GM12891 (cell line): ENCODE measurements around the gene STX11. TPM values are rescaled to one million over a fixed set of nuclear protein-coding genes. Genes with fewer than 3 reads are reported as not detected.

Experiments used
- DNase-seq: peaks from one replicate; pipeline ENCODE4 v3.0.0; 2011; ENCODE audit warnings: low spot score; ENCODE audit not compliant: insufficient read length
- FAIRE-seq: peaks from 2 replicates; lab custom pipeline; 2011; peaks lifted over from hg19 to GRCh38; lab: Jason Lieb, UNC
- PAX5 ChIP-seq: IDR thresholded peaks from 2 replicates; pipeline ENCODE4 v1.6.1; 2011; ENCODE audit warnings: low read length, moderate library complexity, mild to moderate bottlenecking; ENCODE audit not compliant: insufficient read depth, severe bottlenecking
- POLR2A ChIP-seq: IDR thresholded peaks from 2 replicates; pipeline ENCODE4 v1.6.1; 2011; ENCODE audit warnings: low read depth, low read length, control low read depth
- POLR2AphosphoS5 ChIP-seq: IDR thresholded peaks from 2 replicates; pipeline ENCODE4 v1.6.1; 2011; ENCODE audit warnings: low read depth, low read length, control low read depth
- POU2F2 ChIP-seq: IDR thresholded peaks from 2 replicates; pipeline ENCODE4 v1.6.1; 2011; ENCODE audit warnings: low read depth, mild to moderate bottlenecking, control low read depth, low read length, moderate library complexity
- SPI1 ChIP-seq: IDR thresholded peaks from 2 replicates; pipeline ENCODE4 v1.6.1; 2011; ENCODE audit warnings: low read depth, low read length, control low read depth
- TAF1 ChIP-seq: IDR thresholded peaks from 2 replicates; pipeline ENCODE4 v1.6.1; 2011; ENCODE audit warnings: low read depth, low read length, control low read depth
- polyA plus RNA-seq: library from polyadenylated mRNA; unstranded; fragments of >200 nt; gene quantifications from one replicate; pipeline ENCODE4 v1.2.1, GENCODE V29; 2012; ENCODE audit warnings: low read depth, missing spikeins, inconsistent platforms; ENCODE audit not compliant: missing spikeins

Gene STX11
- 14.3 TPM for polyA plus RNA-seq

- DNase-seq: peak; percentile 64
- TF ChIP-seq TAF1 (no peak), SPI1 (peak; percentile 46), POLR2AphosphoS5 (peak; percentile 87), POLR2A (peak; percentile 78)
- FAIRE-seq: peak; percentile 87
Observed at GRCh38 chr6:144149894-144150709, at the start of gene STX11. STX11 (plus strand) TSS chr6:144150517; CDS start chr6:144186628, 36,111 bp downstream.

- no peak for DNase-seq
- TF ChIP-seq POU2F2: no peak
- no peak for TF ChIP-seq SPI1
- TF ChIP-seq POLR2A: no peak
- no peak for TF ChIP-seq TAF1
- FAIRE-seq: no peak
Observed at GRCh38 chr6:144103026-144103563, 47.2 kb upstream of the STX11 start.

- FAIRE-seq: peak; percentile 51
- DNase-seq: no peak
- TF ChIP-seq POLR2AphosphoS5 (no peak), PAX5 (no peak), POU2F2 (no peak), POLR2A (no peak), TAF1 (no peak), SPI1 (no peak)
Observed at GRCh38 chr6:144104488-144104887, 45.8 kb upstream of the STX11 start.

GRCh38 chr6:144104898-144105487 lies 45.3 kb upstream of the STX11 start:
- TF ChIP-seq TAF1 (no peak), POLR2A (no peak), POLR2AphosphoS5 (no peak), POU2F2 (no peak), SPI1 (no peak), PAX5 (no peak)
- FAIRE-seq (peak; percentile 66), DNase-seq (no peak)

GRCh38 chr6:144106206-144106605 lies 44.1 kb upstream of the STX11 start:
- DNase-seq (no peak), FAIRE-seq (peak; percentile 5)
- no peak for TF ChIP-seq POU2F2
- TF ChIP-seq SPI1: no peak
- TF ChIP-seq POLR2A: no peak
- no peak for TF ChIP-seq PAX5
- TF ChIP-seq TAF1: no peak
- TF ChIP-seq POLR2AphosphoS5: no peak

- no peak for TF ChIP-seq POLR2A
- no peak for TF ChIP-seq SPI1
- TF ChIP-seq PAX5: no peak
- no peak for TF ChIP-seq POLR2AphosphoS5
- no peak for TF ChIP-seq POU2F2
- TF ChIP-seq TAF1: no peak
- no peak for FAIRE-seq
- no peak for DNase-seq
Observed at GRCh38 chr6:144110210-144110609, 40.1 kb upstream of the STX11 start.

- DNase-seq (no peak), FAIRE-seq (no peak)
- TF ChIP-seq POU2F2 (no peak), POLR2AphosphoS5 (no peak), SPI1 (no peak), PAX5 (no peak), TAF1 (no peak), POLR2A (no peak)
Observed at GRCh38 chr6:144113366-144113765, 37.0 kb upstream of the STX11 start.

- FAIRE-seq (no peak), DNase-seq (no peak)
- TF ChIP-seq POLR2A (no peak), SPI1 (no peak), PAX5 (no peak), POU2F2 (no peak), TAF1 (no peak), POLR2AphosphoS5 (no peak)
Observed at GRCh38 chr6:144115219-144115618, 35.1 kb upstream of the STX11 start.

GRCh38 chr6:144119376-144119775 lies 30.9 kb upstream of the STX11 start:
- no peak for DNase-seq
- TF ChIP-seq POLR2AphosphoS5: no peak
- no peak for TF ChIP-seq TAF1
- no peak for TF ChIP-seq SPI1
- no peak for TF ChIP-seq POLR2A
- TF ChIP-seq PAX5: no peak
- no peak for TF ChIP-seq POU2F2
- FAIRE-seq: no peak
